Measurements from ENCODE around the gene THEM4. TPM values are rescaled to one million over a fixed set of nuclear protein-coding genes. Genes with fewer than 3 reads are reported as not detected.

The THEM4 gene
- polyA plus RNA-seq, 4 donors, result 5.7 to 36.3 (median 9.4) TPM

DNA sequence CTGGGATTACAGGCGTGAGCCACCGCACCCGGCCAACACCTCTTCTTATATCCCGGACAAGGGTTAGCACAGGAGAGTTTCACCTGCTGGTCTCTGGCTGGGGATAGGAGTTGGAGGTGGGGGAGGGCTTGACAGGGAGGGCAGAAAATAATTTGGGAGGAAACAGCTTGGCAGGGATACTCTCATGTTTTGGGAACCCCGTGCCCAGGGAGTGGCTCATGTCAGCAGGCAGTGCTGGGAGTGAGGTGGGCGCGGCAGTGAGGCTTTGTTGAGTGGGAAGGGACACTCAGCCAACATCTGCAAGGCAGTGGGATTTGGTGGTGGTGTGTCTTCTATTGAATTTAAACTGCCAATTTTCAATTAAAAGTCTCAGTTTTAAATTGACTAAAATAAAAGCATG lies 54.7 kb downstream of the THEM4 start:
- DNase-seq, result no peak
- H3K27ac ChIP-seq (ENCODE audit: low read depth in 1 of 3, low read length in 2 of 3), result no peak overlapping the region
- H3K4me3 ChIP-seq (ENCODE audit: low read depth in 1 of 3, low read length in 3 of 3), result no peak overlapping the region
- H3K27me3 ChIP-seq (ENCODE audit: control insufficient read depth in 3 of 3, insufficient read depth in 3 of 3, low read length in 3 of 3), result no peaks in the 10 kb centered on the region
- no peak for FAIRE-seq
- H3K36me3 ChIP-seq (ENCODE audit: control insufficient read depth in 3 of 3, insufficient read depth in 2 of 3, low read depth in 1 of 3, low read length in 3 of 3), result no peaks in the 10 kb centered on the region
- H3K9me3 ChIP-seq (ENCODE audit: control insufficient read depth in 2 of 2, insufficient read depth in 1 of 2, low read depth in 1 of 2, low read length in 1 of 2), result no peaks in the 10 kb centered on the region
- WGBS, 3 donors, result 45 to 83% (median 62%) methylated on average over 7 of the region's 7 CpGs
- H3K4me1 ChIP-seq (ENCODE audit: control insufficient read depth in 3 of 3, insufficient read depth in 2 of 3, low read depth in 1 of 3, low read length in 2 of 3), result no peaks in the 10 kb centered on the region

DNA sequence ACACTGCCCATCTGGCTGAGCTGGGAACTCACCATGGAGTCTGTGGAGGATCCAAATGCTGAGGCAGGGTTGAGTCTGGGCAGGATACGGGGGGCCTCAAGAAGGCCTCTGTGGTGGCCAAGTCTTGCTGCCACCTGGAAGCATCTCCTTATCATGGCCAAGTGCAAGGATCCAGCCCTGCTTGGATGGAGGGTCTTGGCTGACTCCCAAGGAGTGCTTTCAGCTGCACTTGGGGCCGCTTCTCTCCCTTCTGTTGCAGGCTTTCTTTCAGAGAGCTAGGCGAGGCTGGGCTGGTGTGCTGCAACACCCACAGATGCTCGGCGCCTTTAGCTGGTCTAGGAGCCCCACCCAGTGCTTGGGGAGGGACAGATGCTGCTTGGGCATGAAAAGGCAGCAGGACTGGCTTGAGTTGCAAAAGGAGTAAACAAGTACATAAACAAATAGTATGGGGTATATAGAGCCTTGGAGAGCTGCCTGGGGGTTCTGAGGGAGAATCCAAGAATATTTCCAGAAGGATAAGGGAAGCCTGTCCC lies 55.8 kb downstream of the THEM4 start, which contains the start of gene THEM5:
THEM5 (minus strand) TSS at position 302 of the 533 bp plus-strand sequence; CDS start at position 155, 147 bp downstream.
- 56 to 66% (median 61%) methylated on average over 5 of the region's 5 CpGs for WGBS, 3 donors
- no peak for FAIRE-seq

GRCh38 chr1:151852733-151853132 lies 56.6 kb downstream of the THEM4 start:
- H3K36me3 ChIP-seq (ENCODE audit: control insufficient read depth in 3 of 3, insufficient read depth in 2 of 3, low read depth in 1 of 3, low read length in 3 of 3), result no peaks in the 10 kb centered on the region
- H3K27me3 ChIP-seq (ENCODE audit: control insufficient read depth in 3 of 3, insufficient read depth in 3 of 3, low read length in 3 of 3), result no peaks in the 10 kb centered on the region
- H3K27ac ChIP-seq (ENCODE audit: low read depth in 1 of 3, low read length in 2 of 3), result no peak overlapping the region
- DNase-seq (no peak), FAIRE-seq (no peak)
- WGBS, 3 donors, result 89 to 92% (median 89%) methylated on average over 4 of the region's 4 CpGs
- H3K9me3 ChIP-seq (ENCODE audit: control insufficient read depth in 2 of 2, insufficient read depth in 1 of 2, low read depth in 1 of 2, low read length in 1 of 2), result no peaks in the 10 kb centered on the region
- H3K4me3 ChIP-seq (ENCODE audit: low read depth in 1 of 3, low read length in 3 of 3), result no peak overlapping the region
- H3K4me1 ChIP-seq (ENCODE audit: control insufficient read depth in 3 of 3, insufficient read depth in 2 of 3, low read depth in 1 of 3, low read length in 2 of 3), result no peaks in the 10 kb centered on the region

More for the DNA sequence above, 55.8 kb downstream of the THEM4 start, which contains the start of gene THEM5:
- no peak for DNase-seq
- Histone ChIP-seq H3K4me1 (ENCODE audit: control insufficient read depth in 3 of 3, insufficient read depth in 2 of 3, low read depth in 1 of 3, low read length in 2 of 3) (no peaks in the 10 kb centered on the region), H3K27ac (ENCODE audit: low read depth in 1 of 3, low read length in 2 of 3) (no peak within 1 kb of the TSS), H3K36me3 (ENCODE audit: control insufficient read depth in 3 of 3, insufficient read depth in 2 of 3, low read depth in 1 of 3, low read length in 3 of 3) (no peaks in the 10 kb centered on the region), H3K27me3 (ENCODE audit: control insufficient read depth in 3 of 3, insufficient read depth in 3 of 3, low read length in 3 of 3) (no peaks in the 10 kb centered on the region), H3K9me3 (ENCODE audit: control insufficient read depth in 2 of 2, insufficient read depth in 1 of 2, low read depth in 1 of 2, low read length in 1 of 2) (no peaks in the 10 kb centered on the region), H3K4me3 (ENCODE audit: low read depth in 1 of 3, low read length in 3 of 3) (no peak within 1 kb of the TSS)

DNA sequence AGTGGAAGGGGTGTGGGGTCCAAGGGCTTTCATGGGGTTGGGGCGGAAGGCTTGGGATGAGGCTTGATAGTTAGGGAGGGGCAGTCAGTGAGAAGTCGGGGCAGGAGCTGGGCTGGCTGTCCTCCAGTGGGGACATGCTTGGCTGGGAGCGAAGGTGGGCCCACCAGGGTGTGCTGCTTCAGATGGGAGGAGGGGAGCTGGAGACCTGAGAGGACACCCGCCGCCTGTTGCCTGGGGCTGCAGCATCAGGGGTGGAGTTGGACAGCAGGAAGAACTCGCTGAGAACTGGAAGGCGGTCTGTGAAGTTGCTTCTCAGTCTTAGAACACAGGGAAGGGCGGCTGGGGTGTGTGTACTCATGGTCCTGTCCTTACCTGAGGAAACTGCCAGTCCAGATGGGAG lies 57.4 kb downstream of the THEM4 start:
- H3K4me3 ChIP-seq (ENCODE audit: low read depth in 1 of 3, low read length in 3 of 3), result no peak overlapping the region
- no peaks in the 10 kb centered on the region for H3K36me3 ChIP-seq (ENCODE audit: control insufficient read depth in 3 of 3, insufficient read depth in 2 of 3, low read depth in 1 of 3, low read length in 3 of 3)
- H3K27me3 ChIP-seq (ENCODE audit: control insufficient read depth in 3 of 3, insufficient read depth in 3 of 3, low read length in 3 of 3), result no peaks in the 10 kb centered on the region
- no peak for DNase-seq
- H3K9me3 ChIP-seq (ENCODE audit: control insufficient read depth in 2 of 2, insufficient read depth in 1 of 2, low read depth in 1 of 2, low read length in 1 of 2), result no peaks in the 10 kb centered on the region
- FAIRE-seq, result no peak
- no peak overlapping the region for H3K27ac ChIP-seq (ENCODE audit: low read depth in 1 of 3, low read length in 2 of 3)
- 76 to 86% (median 81%) methylated on average over 8 of the region's 8 CpGs for WGBS, 3 donors
- no peaks in the 10 kb centered on the region for H3K4me1 ChIP-seq (ENCODE audit: control insufficient read depth in 3 of 3, insufficient read depth in 2 of 3, low read depth in 1 of 3, low read length in 2 of 3)

GRCh38 chr1:151849871-151850270 lies 59.4 kb downstream of the THEM4 start:
- no peaks in the 10 kb centered on the region for H3K27me3 ChIP-seq (ENCODE audit: control insufficient read depth in 3 of 3, insufficient read depth in 3 of 3, low read length in 3 of 3)
- no peak for FAIRE-seq

GRCh38 chr1:151849126-151849525 lies 60.2 kb downstream of the THEM4 start:
- no peaks in the 10 kb centered on the region for H3K27me3 ChIP-seq (ENCODE audit: control insufficient read depth in 3 of 3, insufficient read depth in 3 of 3, low read length in 3 of 3)
- H3K9me3 ChIP-seq (ENCODE audit: control insufficient read depth in 2 of 2, insufficient read depth in 1 of 2, low read depth in 1 of 2, low read length in 1 of 2), result no peaks in the 10 kb centered on the region
- H3K4me1 ChIP-seq (ENCODE audit: control insufficient read depth in 3 of 3, insufficient read depth in 2 of 3, low read depth in 1 of 3, low read length in 2 of 3), result no peaks in the 10 kb centered on the region
- WGBS, 3 donors, result 76 to 94% (median 85%) methylated on average over 3 of the region's 3 CpGs
- H3K4me3 ChIP-seq (ENCODE audit: low read depth in 1 of 3, low read length in 3 of 3), result no peak overlapping the region
- FAIRE-seq (no peak), DNase-seq (no peak)
- no peak overlapping the region for H3K27ac ChIP-seq (ENCODE audit: low read depth in 1 of 3, low read length in 2 of 3)
- no peaks in the 10 kb centered on the region for H3K36me3 ChIP-seq (ENCODE audit: control insufficient read depth in 3 of 3, insufficient read depth in 2 of 3, low read depth in 1 of 3, low read length in 3 of 3)

More at GRCh38 chr1:151849871-151850270, 59.4 kb downstream of the THEM4 start:
- H3K4me3 ChIP-seq (ENCODE audit: low read depth in 1 of 3, low read length in 3 of 3), result no peak overlapping the region
- no peaks in the 10 kb centered on the region for H3K9me3 ChIP-seq (ENCODE audit: control insufficient read depth in 2 of 2, insufficient read depth in 1 of 2, low read depth in 1 of 2, low read length in 1 of 2)
- no peaks in the 10 kb centered on the region for H3K36me3 ChIP-seq (ENCODE audit: control insufficient read depth in 3 of 3, insufficient read depth in 2 of 3, low read depth in 1 of 3, low read length in 3 of 3)
- no peak for DNase-seq
- H3K27ac ChIP-seq (ENCODE audit: low read depth in 1 of 3, low read length in 2 of 3), result no peak overlapping the region
- no peaks in the 10 kb centered on the region for H3K4me1 ChIP-seq (ENCODE audit: control insufficient read depth in 3 of 3, insufficient read depth in 2 of 3, low read depth in 1 of 3, low read length in 2 of 3)

DNA sequence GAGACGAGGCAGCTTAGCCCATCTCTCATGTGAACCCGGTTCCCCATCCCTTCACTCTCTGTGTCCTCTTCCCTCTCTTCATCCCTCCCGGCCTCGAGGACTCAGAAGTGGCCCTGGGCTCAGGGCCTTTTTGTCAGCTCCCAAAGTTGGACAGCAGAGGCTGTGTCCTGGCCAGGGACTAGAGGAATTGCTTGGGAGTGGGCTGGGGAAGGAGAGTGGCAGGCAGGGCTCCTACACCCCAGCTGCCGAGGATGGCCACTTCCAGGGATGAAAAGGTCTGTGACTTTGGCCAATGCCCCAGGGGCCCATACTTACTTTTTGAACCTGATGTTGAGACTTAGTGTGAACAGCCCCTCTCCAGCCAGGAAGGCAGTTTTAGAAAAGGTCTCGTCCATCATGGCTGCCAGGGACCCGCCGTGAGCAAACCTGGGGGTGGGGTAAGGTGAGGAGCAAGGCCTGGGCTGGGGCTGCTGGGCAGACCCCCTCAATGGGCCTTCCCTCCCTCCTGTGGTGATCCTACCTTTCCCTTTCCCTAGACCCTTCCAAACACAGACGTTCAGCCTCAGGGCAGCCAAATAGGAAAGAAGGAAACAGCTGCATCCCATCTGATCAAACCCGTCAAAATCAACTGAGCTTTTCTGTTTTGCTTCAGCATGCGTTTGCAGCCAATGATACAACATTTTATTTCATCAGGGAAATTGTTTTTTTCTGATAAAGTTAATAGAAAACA lies 61.3 kb downstream of the THEM4 start:
- Histone ChIP-seq H3K4me3 (ENCODE audit: low read depth in 1 of 3, low read length in 3 of 3) (no peak overlapping the region), H3K9me3 (ENCODE audit: control insufficient read depth in 2 of 2, insufficient read depth in 1 of 2, low read depth in 1 of 2, low read length in 1 of 2) (no peaks in the 10 kb centered on the region), H3K4me1 (ENCODE audit: control insufficient read depth in 3 of 3, insufficient read depth in 2 of 3, low read depth in 1 of 3, low read length in 2 of 3) (no peaks in the 10 kb centered on the region), H3K36me3 (ENCODE audit: control insufficient read depth in 3 of 3, insufficient read depth in 2 of 3, low read depth in 1 of 3, low read length in 3 of 3) (no peaks in the 10 kb centered on the region), H3K27ac (ENCODE audit: low read depth in 1 of 3, low read length in 2 of 3) (no peak overlapping the region), H3K27me3 (ENCODE audit: control insufficient read depth in 3 of 3, insufficient read depth in 3 of 3, low read length in 3 of 3) (no peaks in the 10 kb centered on the region)
- DNase-seq (no peak), FAIRE-seq (no peak)
- 54 to 81% (median 77%) methylated on average over 11 of the region's 11 CpGs for WGBS, 3 donors

- DNase-seq (no peak), FAIRE-seq (no peak)
- no peaks in the 10 kb centered on the region for H3K4me1 ChIP-seq (ENCODE audit: control insufficient read depth in 3 of 3, insufficient read depth in 2 of 3, low read depth in 1 of 3, low read length in 2 of 3)
- H3K36me3 ChIP-seq (ENCODE audit: control insufficient read depth in 3 of 3, insufficient read depth in 2 of 3, low read depth in 1 of 3, low read length in 3 of 3), result no peaks in the 10 kb centered on the region
- no peaks in the 10 kb centered on the region for H3K9me3 ChIP-seq (ENCODE audit: control insufficient read depth in 2 of 2, insufficient read depth in 1 of 2, low read depth in 1 of 2, low read length in 1 of 2)
- H3K27me3 ChIP-seq (ENCODE audit: control insufficient read depth in 3 of 3, insufficient read depth in 3 of 3, low read length in 3 of 3), result no peaks in the 10 kb centered on the region
- H3K4me3 ChIP-seq (ENCODE audit: low read depth in 1 of 3, low read length in 3 of 3), result no peak overlapping the region
- H3K27ac ChIP-seq (ENCODE audit: low read depth in 1 of 3, low read length in 2 of 3), result no peak overlapping the region
- 90 to 93% (median 93%) methylated on average over 8 of the region's 8 CpGs for WGBS, 3 donors
Measured at GRCh38 chr1:151846686-151847237, 62.5 kb downstream of the THEM4 start.
